ENCODE measurements around the gene CDH23.

Gene CDH23

GRCh38 chr10:71391701-71392100, 5.0 kb upstream of the CDH23 start:
- DNase-seq (ENCODE audit: low read depth in 3 of 3, low spot score in 1 of 3): no peak

- no peak for DNase-seq (ENCODE audit: low read depth in 3 of 3, low spot score in 1 of 3)
Observed at GRCh38 chr10:71392292-71392691, 4.4 kb upstream of the CDH23 start.

DNA sequence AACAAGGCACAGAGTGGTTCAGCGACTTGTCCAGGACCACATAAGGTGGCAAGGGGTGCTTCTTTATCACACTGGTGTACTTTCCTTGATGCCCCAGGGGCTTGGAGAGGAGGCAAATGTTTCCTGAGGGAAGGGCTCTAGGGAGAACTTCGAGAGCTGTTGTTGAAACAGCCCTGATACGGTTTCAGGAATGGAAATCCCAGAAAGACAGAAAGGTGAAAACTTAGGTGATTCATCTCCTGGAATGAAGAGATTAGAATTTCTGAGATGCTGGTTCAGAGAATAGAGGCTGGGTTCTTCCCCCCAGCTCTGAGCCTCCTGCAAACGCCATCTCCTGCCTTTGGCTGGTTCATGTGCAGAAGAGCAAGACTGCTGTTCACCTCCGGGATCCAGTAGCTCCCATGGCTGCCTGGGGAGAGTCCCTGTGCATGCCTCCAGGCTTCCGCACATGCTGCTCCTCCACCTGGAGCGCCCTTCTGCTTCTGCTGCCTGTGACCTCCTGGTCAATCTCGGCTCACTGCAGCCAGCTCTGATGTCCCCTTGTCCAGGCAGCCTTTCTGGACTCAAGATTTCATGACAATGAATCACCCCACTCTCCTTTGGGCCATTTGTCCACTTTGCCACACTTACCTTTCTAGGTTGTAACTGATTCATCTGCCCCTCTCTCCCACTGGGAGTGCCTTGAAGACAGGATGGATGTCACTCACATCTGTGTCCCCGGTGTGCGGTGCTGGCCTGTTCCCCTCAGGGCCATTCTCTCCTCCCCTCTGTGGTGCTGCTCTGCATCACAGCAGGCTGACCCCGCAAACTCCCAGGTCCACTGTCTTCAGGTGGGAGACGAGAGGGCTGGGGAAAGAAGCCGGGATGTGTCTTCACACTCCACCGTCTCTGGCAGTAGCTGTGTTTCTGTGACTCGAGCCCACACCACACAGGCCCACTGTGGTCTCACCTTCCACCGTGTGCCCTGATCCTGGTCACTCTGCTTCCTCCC, 3.6 kb upstream of the CDH23 start:
- no peak for DNase-seq (ENCODE audit: low read depth in 3 of 3, low spot score in 1 of 3)

GRCh38 chr10:71393841-71394475, 2.8 kb upstream of the CDH23 start:
- no peak for DNase-seq (ENCODE audit: low read depth in 3 of 3, low spot score in 1 of 3)

GRCh38 chr10:71394926-71395562, 1.7 kb upstream of the CDH23 start:
- no peak for DNase-seq (ENCODE audit: low read depth in 3 of 3, low spot score in 1 of 3)

- no peak for DNase-seq (ENCODE audit: low read depth in 3 of 3, low spot score in 1 of 3)
Observed at GRCh38 chr10:71395621-71396020, 1.1 kb upstream of the CDH23 start.

GRCh38 chr10:71396084-71396710, 523 bp upstream of the CDH23 start:
- no peak for DNase-seq (ENCODE audit: low read depth in 3 of 3, low spot score in 1 of 3)

DNA sequence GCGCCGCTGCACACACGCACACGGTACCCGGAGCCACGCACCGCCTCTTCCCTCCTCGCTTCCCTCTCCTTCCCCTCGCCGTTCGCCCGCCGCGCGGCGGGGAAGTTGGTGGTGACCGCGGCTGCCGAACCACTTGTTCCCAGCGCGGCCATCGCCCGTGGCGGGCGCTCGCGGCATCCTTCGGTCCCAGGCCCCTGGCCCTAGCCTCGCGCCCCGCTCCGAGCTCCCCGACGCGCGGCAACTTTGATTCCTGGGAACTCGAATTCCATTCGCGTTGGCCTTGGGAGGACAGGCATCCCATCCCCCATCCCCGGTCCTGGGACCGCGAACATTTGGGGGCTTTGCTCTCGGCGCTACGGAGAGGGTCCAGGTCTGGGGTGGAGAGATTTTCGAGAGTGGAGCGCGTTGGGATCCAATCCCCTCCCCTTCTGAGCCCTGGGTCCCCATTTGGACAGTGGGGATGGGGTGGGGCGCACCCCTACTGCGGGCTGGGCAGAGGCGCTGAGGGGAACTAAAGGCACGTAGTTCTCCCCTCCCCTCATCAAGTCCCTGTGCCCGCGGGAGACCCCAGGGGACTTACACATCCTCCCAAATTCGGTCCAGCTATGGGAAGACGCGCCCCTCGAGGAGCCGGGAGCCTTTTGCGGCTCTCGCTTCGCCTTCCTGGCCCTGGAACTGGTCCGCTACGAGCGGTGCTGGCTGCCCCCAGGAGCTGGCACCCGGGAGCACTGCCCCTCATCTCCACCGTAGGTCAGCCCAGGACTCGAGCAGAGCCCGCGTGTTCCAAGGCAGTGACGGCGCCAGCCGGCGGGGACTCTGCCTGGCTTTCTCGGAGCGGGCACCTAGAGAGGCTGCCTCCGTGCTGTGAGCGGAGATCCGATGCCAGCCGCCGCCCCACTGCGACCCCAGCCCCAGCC, 834 bp downstream of the CDH23 start:
- no peak for DNase-seq (ENCODE audit: low read depth in 3 of 3, low spot score in 1 of 3)

- no peak for DNase-seq (ENCODE audit: low read depth in 3 of 3, low spot score in 1 of 3)
Observed at GRCh38 chr10:71398976-71399375, 2.3 kb downstream of the CDH23 start.

GRCh38 chr10:71399946-71400345, 3.2 kb downstream of the CDH23 start:
- no peak for DNase-seq (ENCODE audit: low read depth in 3 of 3, low spot score in 1 of 3)

DNA sequence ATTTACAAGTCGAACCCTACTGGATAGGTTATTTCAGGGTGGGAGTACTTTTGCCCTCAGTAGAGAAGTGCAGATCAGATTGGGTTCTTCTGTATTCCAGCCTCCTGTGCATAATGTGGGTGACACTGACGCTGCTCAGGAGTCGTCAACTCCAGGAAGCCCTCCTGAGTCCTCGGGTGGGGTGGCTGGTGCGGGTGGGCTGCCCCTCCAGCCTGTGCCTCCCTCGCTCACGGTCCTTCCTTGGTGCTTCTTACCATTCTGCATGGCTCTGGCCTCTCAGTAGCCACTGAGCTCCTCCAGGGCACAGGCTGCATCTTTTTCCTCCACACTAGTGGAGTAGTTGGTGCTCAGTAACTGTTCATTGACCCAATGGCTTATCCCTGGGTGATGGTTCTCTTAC, 4.3 kb downstream of the CDH23 start:
- DNase-seq (ENCODE audit: low read depth in 3 of 3, low spot score in 1 of 3): no peak

DNA sequence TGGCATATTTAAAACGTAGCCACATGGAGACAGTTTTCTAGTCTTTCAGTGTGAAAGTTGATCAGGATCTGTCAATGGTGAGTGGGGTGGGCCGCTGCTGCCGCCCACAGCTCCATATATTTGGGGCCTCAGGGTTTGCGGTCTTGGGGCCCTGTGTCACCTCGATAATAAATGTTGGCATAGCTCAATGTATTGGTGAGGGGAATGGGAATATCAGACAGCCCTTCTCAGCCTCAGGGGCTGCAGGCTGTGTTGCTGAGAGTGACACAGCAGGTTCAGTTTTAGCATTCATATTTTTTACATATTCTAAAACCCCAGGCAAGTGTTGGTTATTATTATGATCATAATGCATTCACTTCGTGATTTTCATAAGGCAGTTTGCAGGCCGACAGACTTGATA, 5.3 kb downstream of the CDH23 start:
- no peak for DNase-seq (ENCODE audit: low read depth in 3 of 3, low spot score in 1 of 3)

DNA sequence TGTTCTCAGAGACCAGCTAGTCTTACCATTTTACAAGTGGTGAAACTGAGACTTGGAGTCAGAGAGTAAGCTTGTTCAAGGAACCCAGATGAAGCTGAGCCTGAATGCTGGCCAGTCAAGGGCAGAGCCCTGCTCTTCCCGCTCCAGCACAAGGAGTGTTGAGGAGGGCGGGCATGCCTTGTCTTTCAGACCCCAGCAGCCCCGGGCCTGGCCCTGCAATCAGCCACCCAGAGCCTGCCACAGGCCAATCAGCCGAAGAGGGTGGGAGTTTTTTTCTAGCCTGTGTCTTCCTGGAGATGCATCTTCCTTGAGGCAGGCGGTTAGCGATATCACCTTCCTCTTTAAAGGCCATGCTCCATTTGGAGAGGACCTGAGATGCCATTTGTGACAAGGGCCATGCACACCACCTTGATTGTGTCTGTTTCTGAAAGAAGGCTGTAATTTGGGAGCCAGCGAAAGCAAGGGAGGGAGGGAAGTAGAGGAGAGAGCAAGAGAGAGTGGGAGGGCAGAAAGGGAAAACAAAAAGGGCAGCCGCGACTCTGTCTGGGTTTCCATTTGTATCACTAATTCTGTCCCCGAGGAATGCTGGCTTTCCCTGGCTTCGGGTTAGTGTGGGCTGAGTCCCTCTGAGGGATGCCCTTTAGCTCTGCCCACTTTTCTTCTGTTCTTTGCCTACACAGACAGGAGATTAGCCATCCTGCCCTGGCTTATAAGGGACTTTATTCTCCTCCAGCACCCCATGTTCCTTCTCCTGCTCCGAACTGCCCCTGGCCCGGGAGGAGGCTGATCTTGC, 8.0 kb downstream of the CDH23 start:
- DNase-seq (ENCODE audit: low read depth in 3 of 3, low spot score in 1 of 3): no peak

DNA sequence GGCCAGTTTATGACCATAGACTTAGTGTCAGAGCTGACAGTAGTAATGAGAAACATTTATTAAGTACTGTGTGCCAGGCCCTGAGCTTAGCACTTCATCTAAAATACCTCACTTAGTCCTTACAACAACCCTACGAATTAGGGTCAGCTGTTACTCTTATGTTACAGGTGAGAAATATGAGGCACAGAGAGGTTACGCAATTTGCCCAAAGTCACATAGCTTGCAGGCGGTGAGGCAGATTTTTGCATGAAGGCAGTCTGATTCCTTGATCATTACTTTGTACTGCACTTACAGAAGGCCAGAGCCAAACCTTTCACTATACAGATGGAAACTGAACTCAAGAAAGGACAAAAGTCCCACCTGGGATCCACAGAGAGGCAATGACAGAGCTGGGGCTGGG, 10.2 kb downstream of the CDH23 start:
- no peak for DNase-seq (ENCODE audit: low read depth in 3 of 3, low spot score in 1 of 3)

DNA sequence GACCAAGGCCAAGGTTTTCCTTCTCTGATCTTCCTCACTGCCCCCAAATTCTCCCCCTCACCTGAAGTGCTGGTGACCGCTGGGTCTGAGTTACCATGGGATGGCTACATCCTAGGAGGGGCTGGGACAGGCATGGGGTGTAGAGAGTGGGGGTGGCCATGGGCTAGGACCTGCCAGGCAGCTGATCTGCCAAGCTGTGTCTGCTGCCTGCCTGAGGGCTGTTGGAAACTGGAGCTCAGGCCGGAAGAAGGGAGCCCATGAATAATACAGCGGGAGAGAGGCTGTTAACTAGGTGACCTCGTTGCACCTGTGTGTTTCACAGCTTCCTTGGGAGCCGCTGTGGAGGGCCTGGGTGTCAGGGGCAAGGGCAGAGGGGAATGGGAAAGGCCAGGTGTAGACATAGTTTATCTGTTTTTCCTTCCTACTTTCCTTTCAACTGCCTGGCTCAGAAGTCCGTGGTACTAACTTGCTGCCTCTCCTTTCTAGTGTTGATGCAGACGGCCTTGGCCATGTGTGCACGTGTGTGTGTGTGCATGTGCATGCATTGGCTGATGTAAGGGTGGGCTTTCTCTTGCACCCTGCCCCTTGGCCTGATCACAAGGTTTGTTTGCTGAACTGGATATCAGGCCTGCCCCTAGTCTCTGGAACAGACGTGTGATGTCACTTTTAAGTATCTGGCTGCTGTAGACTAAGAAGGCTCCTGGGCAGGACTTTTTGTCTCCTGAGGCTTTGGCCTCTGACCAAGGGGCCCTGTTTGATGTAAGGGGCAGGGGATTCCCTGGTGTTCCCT, 11.9 kb downstream of the CDH23 start:
- DNase-seq (ENCODE audit: low read depth in 3 of 3, low spot score in 1 of 3): no peak

GRCh38 chr10:71409516-71410104, 12.9 kb downstream of the CDH23 start:
- DNase-seq (ENCODE audit: low read depth in 3 of 3, low spot score in 1 of 3): no peak

- DNase-seq (ENCODE audit: low read depth in 3 of 3, low spot score in 1 of 3): no peak
Observed at GRCh38 chr10:71413581-71413980, 16.9 kb downstream of the CDH23 start.

GRCh38 chr10:71414359-71414758, 17.6 kb downstream of the CDH23 start:
- no peak for DNase-seq (ENCODE audit: low read depth in 3 of 3, low spot score in 1 of 3)

Measured in stimulated activated CD4-positive, alpha-beta T cell treated with anti-CD3 and anti-CD28 coated beads, TNF-alpha, amount 100 ng/mL, for 1 hour (primary cell).